A549 treated with DMSO at 1 μM for 4 hours (cell line): ENCODE measurements around the gene TOR2A. TPM values are rescaled to one million over a fixed set of nuclear protein-coding genes. Genes with fewer than 3 reads are reported as not detected.

Source experiments
- total RNA-seq: library from RNA; stranded (reverse); fragments of 200-300 nt; extraction: Qiagen RNA extraction; gene quantifications from 5 replicates; pipeline ENCODE4 v1.2.3, GENCODE V29; 2022; ENCODE audit warnings: low read depth

TOR2A gene
- 10.2 to 14.7 TPM (median 13.1 TPM) in 5 replicates for total RNA-seq

GRCh38 chr9:127734747-127735529, at the start of gene TOR2A:
TSS of gene TOR2A (minus strand) at chr9:127735294. CDS start at chr9:127735270, 24 bp downstream.

DNA sequence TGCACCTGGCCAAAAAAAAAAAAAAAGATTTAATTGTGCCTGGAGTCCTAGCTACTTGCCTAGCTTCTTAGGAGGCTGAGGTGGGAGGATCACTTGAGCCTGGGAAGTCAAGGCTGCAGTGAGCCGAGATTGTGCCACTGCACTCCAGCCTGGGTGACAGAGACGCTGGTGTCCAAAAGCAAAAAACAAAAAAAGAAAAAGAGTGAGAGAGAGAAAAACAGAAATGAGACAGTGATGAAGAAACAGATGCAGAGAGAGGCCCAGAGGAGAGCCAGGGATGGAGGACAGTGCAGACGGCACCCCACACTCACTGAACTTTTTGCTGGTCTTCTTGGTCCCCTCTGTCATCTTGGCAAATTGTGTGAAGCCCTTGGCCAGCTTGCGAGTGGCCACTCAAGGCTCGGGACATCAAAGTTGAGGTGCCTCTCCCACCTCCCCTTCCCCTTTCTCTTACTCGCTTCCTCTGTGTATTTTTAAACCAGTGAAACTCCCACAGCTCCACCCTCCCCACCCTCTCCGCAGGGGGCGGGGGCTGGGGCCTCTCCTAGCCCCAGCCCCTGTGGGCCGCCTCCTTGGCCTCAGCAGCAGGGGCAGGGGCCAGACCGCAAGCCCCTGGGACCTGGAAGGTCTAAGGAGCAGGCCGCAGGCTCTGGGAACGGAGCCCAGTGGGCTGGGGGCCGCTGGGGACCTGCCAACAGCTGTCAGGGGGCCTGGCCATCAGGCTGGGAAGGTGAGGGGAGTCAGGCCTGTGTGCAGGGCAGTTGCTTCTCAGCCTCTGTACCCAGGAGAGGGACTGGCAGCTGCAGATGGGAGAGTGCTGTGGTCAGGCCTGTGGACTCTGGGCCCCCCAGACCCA, 43.4 kb upstream of the TOR2A start, which contains the start of gene SH2D3C:
Gene SH2D3C, minus strand, starts transcription at position 387 of the 856 bp plus-strand sequence. Its CDS starts 39 bp downstream, at position 348.

DNA sequence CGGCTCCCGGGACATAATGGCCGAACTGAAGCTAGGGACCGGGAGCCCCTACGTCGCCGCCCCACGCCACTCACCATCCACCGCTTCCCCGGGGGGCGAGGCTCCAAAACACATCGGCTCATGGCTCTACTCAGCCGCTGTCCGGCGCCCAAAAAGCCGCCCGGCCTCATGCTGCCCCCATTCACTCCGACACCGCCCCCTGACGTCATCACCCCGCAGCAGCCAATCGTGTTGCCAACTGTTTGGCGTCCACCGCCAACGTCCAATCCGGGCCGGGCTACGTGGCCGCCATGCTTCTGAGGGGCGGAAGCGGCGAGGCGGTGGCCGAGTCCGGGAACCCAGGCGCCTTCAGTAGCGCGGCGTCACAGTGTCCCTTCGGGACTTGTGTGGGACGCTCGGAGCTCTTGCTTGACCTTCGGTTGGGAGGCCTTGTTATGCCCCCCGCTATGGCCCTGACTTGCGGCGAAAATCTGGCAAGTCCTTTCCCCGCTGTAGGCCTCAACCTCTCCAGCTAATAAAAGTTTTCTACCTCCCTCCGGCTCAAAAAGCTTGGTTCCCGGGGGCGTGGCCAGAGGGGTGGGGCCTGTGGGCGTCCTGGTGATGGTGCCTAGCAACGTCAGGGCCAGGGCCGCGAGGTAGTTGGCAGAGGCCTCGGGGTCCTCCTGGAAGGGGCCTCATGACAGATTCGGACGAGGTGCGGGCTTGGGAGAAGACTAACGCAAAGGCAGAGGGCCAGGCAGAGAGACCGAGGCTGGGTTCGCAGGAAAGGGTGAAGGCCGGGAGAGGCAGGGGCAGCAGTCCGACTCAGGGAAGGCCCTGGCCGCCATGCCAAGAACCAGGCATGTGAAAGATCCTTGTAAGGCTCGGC, 19.4 kb downstream of the TOR2A start, which contains the start of the genes PTRH1 and TTC16:
Gene PTRH1, minus strand, starts transcription at position 194 of the 868 bp plus-strand sequence. Its CDS starts 24 bp downstream, at position 170.
Gene TTC16, plus strand, starts transcription at position 610 of the 868 bp plus-strand sequence. Its CDS starts 67 bp downstream, at position 677.

DNA sequence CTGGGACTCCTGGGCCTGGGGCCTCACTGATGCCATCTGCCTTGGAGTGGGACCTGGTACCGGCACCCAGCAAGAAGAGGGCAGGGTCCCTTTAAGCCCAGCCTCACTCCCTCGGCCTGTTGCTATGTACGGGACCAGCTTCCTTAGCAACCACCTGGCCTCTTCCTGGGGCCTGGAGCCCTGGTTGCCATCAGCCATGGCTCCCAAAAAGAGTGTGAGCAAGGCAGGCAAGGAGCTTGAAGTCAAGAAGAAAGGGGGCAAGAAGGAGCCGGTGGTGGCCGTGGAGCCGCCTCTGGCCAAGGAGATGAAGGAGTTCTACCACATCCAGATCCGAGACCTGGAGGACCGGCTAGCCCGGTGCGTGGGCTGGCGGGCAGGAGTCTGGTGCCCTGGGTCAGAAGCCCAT, 28.3 kb downstream of the TOR2A start, which contains the start of gene CFAP157:
Gene CFAP157, plus strand, starts transcription at position 153 of the 406 bp plus-strand sequence. Its CDS starts 44 bp downstream, at position 197.

Other genes with a start within 250 kb of the TOR2A start
- 14.9 to 19.5 TPM (median 17.9 TPM) in 5 replicates for gene STXBP1, start 123.0 kb downstream of the TOR2A start, total RNA-seq
- 0.04 to 0.11 TPM (median 0.05 TPM) in 4 of 5 replicates, not detected in the other for gene CFAP157, start 28.3 kb downstream of the TOR2A start, total RNA-seq
- 10.4 to 17.0 TPM (median 14.5 TPM) in 5 replicates for gene PTRH1, start 19.6 kb downstream of the TOR2A start, total RNA-seq
- 0.03 TPM in 1 of 5 replicates, not detected in the others for gene TTC16, start 19.2 kb downstream of the TOR2A start, total RNA-seq
- gene SH2D3C, start 43.4 kb upstream of the TOR2A start, total RNA-seq: 0.07 to 0.17 TPM (median 0.16 TPM) in 4 of 5 replicates, not detected in the other
- gene CDK9, start 50.7 kb upstream of the TOR2A start, total RNA-seq: 44.7 to 54.0 TPM (median 46.4 TPM) in 5 replicates
- gene FPGS, start 67.6 kb upstream of the TOR2A start, total RNA-seq: 46.1 to 53.7 TPM (median 48.9 TPM) in 5 replicates
- 0.09 to 0.34 TPM (median 0.14 TPM) in 5 replicates for gene ENG, start 119.4 kb upstream of the TOR2A start, total RNA-seq
- 41.4 to 79.4 TPM (median 65.1 TPM) in 5 replicates for gene AK1, start 142.4 kb upstream of the TOR2A start, total RNA-seq
- gene ST6GALNAC6, start 164.3 kb upstream of the TOR2A start, total RNA-seq: 21.8 to 27.1 TPM (median 24.2 TPM) in 5 replicates
- 17.1 to 25.6 TPM (median 20.9 TPM) in 5 replicates for gene ST6GALNAC4, start 181.7 kb upstream of the TOR2A start, total RNA-seq
- gene PIP5KL1, start 195.5 kb upstream of the TOR2A start, total RNA-seq: 2.0 to 2.6 TPM (median 2.1 TPM) in 5 replicates
- gene DPM2, start 202.6 kb upstream of the TOR2A start, total RNA-seq: 40.9 to 50.0 TPM (median 44.0 TPM) in 5 replicates
- gene EEIG1, start 245.7 kb upstream of the TOR2A start, total RNA-seq: 68.8 to 103 TPM (median 83.0 TPM) in 5 replicates